ENCODE results near the gene NAV2.

DNA sequence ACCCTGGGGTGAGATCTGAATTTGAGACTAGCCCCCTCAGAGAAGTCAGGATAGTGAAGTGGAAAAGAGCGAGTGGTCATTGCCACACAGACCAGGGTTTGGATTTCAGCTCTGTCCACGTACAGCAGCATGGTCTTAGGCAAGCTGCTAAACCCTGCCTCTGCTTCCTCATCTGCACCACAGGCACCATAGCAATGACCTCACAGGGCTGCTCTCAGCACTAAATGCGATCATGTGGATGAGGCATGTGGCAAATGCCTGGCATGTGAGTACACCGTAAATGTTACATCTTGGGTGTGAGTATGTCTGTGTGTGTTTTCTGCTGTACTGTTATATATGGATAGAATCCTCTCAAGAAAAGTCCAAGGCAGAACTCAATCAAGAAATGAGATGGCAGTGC lies 15.8 kb downstream of the NAV2 start:
- TF ChIP-seq, protein P1, sequence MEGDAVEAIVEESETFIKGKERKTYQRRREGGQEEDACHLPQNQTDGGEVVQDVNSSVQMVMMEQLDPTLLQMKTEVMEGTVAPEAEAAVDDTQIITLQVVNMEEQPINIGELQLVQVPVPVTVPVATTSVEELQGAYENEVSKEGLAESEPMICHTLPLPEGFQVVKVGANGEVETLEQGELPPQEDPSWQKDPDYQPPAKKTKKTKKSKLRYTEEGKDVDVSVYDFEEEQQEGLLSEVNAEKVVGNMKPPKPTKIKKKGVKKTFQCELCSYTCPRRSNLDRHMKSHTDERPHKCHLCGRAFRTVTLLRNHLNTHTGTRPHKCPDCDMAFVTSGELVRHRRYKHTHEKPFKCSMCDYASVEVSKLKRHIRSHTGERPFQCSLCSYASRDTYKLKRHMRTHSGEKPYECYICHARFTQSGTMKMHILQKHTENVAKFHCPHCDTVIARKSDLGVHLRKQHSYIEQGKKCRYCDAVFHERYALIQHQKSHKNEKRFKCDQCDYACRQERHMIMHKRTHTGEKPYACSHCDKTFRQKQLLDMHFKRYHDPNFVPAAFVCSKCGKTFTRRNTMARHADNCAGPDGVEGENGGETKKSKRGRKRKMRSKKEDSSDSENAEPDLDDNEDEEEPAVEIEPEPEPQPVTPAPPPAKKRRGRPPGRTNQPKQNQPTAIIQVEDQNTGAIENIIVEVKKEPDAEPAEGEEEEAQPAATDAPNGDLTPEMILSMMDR (conservative IDR thresholded peaks at IDR 0.05 in 1 of 2, IDR thresholded peaks at IDR 0.05 in 1 of 2; ENCODE audit: low read depth in 1 of 2, low read length in 2 of 2): no peak
- no peak for TF ChIP-seq EZH2 (IDR thresholded peaks at IDR 0.05; ENCODE audit: low read length, missing control alignments)
